ENCODE measurements around the gene SPACA6.

The SPACA6 gene

DNA sequence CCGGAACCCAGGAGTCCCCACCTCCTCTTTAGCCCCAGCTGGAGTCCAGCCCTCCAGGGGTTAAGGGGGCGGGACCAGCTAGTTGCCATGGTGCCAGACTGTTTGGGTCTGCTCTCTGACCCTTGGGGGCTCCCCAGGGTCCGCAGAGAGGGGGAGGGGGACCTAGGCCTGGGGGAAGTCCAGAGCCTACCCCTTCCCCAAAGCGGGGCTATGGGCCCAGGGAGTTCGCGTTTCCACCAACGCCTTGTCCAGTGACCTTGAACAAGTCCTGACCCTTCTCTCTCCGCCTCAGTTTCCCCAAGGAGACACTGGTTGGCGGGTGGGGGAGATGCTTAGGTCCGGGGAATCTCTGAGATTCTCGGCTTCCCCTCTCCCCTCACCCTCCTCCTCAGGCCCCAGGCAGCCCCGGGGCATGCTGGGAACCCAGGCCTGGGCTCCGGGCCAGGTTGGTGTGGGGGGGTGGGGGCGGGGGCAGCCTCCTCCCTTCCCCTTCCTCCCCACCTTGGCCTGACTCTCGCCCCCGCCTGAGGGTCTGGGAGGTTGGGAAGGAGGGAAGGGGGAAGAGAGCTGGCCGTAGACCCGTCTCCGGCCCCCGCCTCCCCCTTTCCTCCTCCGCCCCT is 2.6 kb upstream of the SPACA6 start:
- TF ChIP-seq, protein P1, sequence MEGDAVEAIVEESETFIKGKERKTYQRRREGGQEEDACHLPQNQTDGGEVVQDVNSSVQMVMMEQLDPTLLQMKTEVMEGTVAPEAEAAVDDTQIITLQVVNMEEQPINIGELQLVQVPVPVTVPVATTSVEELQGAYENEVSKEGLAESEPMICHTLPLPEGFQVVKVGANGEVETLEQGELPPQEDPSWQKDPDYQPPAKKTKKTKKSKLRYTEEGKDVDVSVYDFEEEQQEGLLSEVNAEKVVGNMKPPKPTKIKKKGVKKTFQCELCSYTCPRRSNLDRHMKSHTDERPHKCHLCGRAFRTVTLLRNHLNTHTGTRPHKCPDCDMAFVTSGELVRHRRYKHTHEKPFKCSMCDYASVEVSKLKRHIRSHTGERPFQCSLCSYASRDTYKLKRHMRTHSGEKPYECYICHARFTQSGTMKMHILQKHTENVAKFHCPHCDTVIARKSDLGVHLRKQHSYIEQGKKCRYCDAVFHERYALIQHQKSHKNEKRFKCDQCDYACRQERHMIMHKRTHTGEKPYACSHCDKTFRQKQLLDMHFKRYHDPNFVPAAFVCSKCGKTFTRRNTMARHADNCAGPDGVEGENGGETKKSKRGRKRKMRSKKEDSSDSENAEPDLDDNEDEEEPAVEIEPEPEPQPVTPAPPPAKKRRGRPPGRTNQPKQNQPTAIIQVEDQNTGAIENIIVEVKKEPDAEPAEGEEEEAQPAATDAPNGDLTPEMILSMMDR (IDR thresholded peaks at IDR 0.05): no peak
- no peaks in the 10 kb centered on the region for H3K36me3 ChIP-seq
- peak overlapping the region; percentile 70 for H3K27ac ChIP-seq
- H3K4me1 ChIP-seq (ENCODE audit: control insufficient read depth in 1 of 2, insufficient read depth in 1 of 2, low read depth in 1 of 2, low read length in 1 of 2): peaks cover 15 to 32% of the 10 kb centered on the region in 2 experiments
- peak overlapping the region; percentile 55 to 74 for H3K4me3 ChIP-seq (ENCODE audit: low read depth in 1 of 2, low read length in 1 of 2)
- peaks cover 99% of the 10 kb centered on the region for H3K27me3 ChIP-seq
- no peaks in the 10 kb centered on the region for H3K9me3 ChIP-seq

- H3K27ac ChIP-seq: peak overlapping the region; percentile 70
- H3K4me3 ChIP-seq (ENCODE audit: low read depth in 1 of 2, low read length in 1 of 2): peak overlapping the region; percentile 12 to 74
- H3K36me3 ChIP-seq: no peaks in the 10 kb centered on the region
- no peaks in the 10 kb centered on the region for H3K9me3 ChIP-seq
- TF ChIP-seq, protein P1 (IDR thresholded peaks at IDR 0.05): no peak
- peaks cover 15 to 32% of the 10 kb centered on the region in 2 experiments for H3K4me1 ChIP-seq (ENCODE audit: control insufficient read depth in 1 of 2, insufficient read depth in 1 of 2, low read depth in 1 of 2, low read length in 1 of 2)
- H3K27me3 ChIP-seq: peaks cover 99% of the 10 kb centered on the region
These were observed 2.0 kb upstream of the SPACA6 start for GRCh38 chr19:51691074-51691583.

DNA sequence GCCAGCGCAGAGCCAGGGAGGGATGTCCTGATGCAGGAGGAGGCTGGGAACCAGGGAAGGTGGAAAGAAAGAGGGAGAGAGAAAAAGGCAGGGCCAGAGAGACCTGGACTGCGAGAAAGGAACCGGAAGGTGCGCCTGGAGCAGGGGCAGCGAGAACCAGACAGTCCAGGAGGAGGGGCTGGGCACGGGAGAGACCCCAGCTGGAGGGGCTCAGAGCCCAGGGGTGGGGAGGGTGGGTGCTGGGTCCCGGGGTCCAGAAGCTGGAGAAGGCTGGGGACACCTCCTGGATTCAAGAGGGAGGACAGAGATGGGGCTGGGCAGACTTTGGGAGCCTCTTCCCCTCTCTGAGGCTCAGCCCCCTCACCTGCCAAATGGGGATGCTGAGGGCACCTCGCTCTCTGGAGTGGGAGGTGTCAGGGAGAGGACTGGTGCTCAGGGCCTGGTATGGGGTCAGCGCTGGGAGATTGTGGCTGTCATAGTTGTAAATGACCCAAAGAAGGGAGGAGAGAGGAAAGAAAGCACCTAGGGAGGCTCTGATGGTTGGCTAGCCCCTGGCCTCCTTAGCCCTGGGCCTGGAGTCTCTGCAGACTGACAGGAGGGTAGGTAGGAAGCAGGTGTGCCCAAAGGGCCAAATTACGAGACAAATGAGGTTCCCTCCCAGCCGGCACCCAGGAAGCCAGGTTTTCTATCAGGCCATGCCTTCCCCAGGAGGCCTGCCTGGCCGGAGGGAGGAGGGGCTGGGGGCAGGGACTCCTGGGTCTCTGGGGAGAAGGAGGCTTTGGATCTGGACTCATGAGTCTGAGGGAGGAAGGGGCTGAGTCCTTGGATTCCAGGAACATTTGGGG is 1.3 kb upstream of the SPACA6 start:
- peak overlapping the region in 1 of 2 experiments; percentile 74 for H3K4me3 ChIP-seq (ENCODE audit: low read depth in 1 of 2, low read length in 1 of 2)
- TF ChIP-seq, protein P1 (IDR thresholded peaks at IDR 0.05): no peak
- peaks cover 15 to 32% of the 10 kb centered on the region in 2 experiments for H3K4me1 ChIP-seq (ENCODE audit: control insufficient read depth in 1 of 2, insufficient read depth in 1 of 2, low read depth in 1 of 2, low read length in 1 of 2)
- peaks cover 93% of the 10 kb centered on the region for H3K27me3 ChIP-seq
- no peaks in the 10 kb centered on the region for H3K9me3 ChIP-seq
- no peaks in the 10 kb centered on the region for H3K36me3 ChIP-seq
- H3K27ac ChIP-seq: peak overlapping the region; percentile 70

- Histone ChIP-seq H3K4me3 (ENCODE audit: low read depth in 1 of 2, low read length in 1 of 2) (no peak overlapping the region), H3K9me3 (no peaks in the 10 kb centered on the region), H3K27me3 (peaks cover 86% of the 10 kb centered on the region), H3K4me1 (ENCODE audit: control insufficient read depth in 1 of 2, insufficient read depth in 1 of 2, low read depth in 1 of 2, low read length in 1 of 2) (peaks cover 15 to 32% of the 10 kb centered on the region in 2 experiments), H3K27ac (no peak overlapping the region), H3K36me3 (no peaks in the 10 kb centered on the region)
- TF ChIP-seq, protein P1 (IDR thresholded peaks at IDR 0.05): no peak
These were observed 662 bp upstream of the SPACA6 start for GRCh38 chr19:51692468-51692867.

GRCh38 chr19:51693819-51694218 is 689 bp downstream of the SPACA6 start:
- Histone ChIP-seq H3K27ac (no peak overlapping the region), H3K27me3 (peaks cover 79% of the 10 kb centered on the region), H3K4me1 (ENCODE audit: control insufficient read depth in 1 of 2, insufficient read depth in 1 of 2, low read depth in 1 of 2, low read length in 1 of 2) (peaks cover 12 to 26% of the 10 kb centered on the region in 2 experiments), H3K4me3 (ENCODE audit: low read depth in 1 of 2, low read length in 1 of 2) (no peak overlapping the region), H3K9me3 (no peaks in the 10 kb centered on the region), H3K36me3 (no peaks in the 10 kb centered on the region)
- TF ChIP-seq, protein P1 (IDR thresholded peaks at IDR 0.05): no peak

All from neutrophil (primary cell).